Caki2 (cell line): ENCODE measurements around the gene PLAC8. TPM values are rescaled to one million over a fixed set of nuclear protein-coding genes. Genes with fewer than 3 reads are reported as not detected.
"Not testable (repeated sequence)": the region's sequence is repeated elsewhere in the genome, so short reads cannot be mapped to it uniquely, and the experiment has no call there.

Source experiments
- DNase-seq: peaks from one replicate; pipeline ENCODE4 v3.0.0-alpha.2; 2015; ENCODE audit warnings: low read depth
- in situ Hi-C: cut with HindIII; loops from 2 replicates; pipeline ENCODE4 v1.10.0; 2016; ENCODE audit warnings: low sequenced_read_pairs, low pct_unique_long_range_greater_than_20kb, mixed read lengths
- total RNA-seq: library from RNA; depleted of rRNA; stranded (reverse); fragments of >200 nt; shearing (Covaris generic); gene quantifications from 2 replicates; pipeline ENCODE4 v1.2.3, GENCODE V29; 2014; ENCODE audit warnings: low replicate concordance

The PLAC8 gene
- total RNA-seq, 1 experiment from 2014 or later: not detected

GRCh38 chr4:83115000-83115399 is 471 bp upstream of the PLAC8 start:
- in situ Hi-C loops: no loop called here
- DNase-seq: no peak

DNA sequence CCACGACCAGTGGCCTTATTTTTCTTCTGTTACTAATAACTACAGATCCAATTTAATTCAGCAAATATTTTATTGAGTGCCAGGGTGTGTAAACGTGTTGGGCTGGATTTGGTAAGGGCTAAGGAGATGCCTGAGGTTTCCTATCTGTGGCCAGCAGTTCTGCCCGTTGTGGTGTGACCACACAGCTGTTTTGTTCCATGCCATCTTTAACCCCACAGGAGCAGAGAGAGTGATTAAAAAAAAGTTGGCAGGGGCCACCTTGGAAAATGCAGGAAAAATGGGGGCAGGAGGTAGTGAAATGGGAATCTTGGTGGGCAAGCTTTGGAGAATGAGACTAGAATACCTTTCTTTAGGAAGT is 1.1 kb downstream of the PLAC8 start:
- in situ Hi-C loops: no loop called here
- no peak for DNase-seq

GRCh38 chr4:83112678-83113428 is 1.7 kb downstream of the PLAC8 start:
- DNase-seq: no peak
- in situ Hi-C loops: no loop called here

- in situ Hi-C loops: no loop called here
Measured at GRCh38 chr4:83112231-83112630, 2.3 kb downstream of the PLAC8 start.

GRCh38 chr4:83111751-83112141 is 2.8 kb downstream of the PLAC8 start:
- DNase-seq, in situ Hi-C loops: not testable (repeated sequence)

More at GRCh38 chr4:83112231-83112630, 2.3 kb downstream of the PLAC8 start:
- DNase-seq: no peak

- no peak for DNase-seq
- in situ Hi-C loops: no loop called here
Measured at GRCh38 chr4:83110970-83111750, 3.4 kb downstream of the PLAC8 start.

GRCh38 chr4:83110223-83110945 is 4.1 kb downstream of the PLAC8 start:
- peak; percentile 69 for DNase-seq
- in situ Hi-C loops: no loop called here

- in situ Hi-C loops: no loop called here
- DNase-seq: no peak
Measured at GRCh38 chr4:83109480-83110222, 4.9 kb downstream of the PLAC8 start.

DNA sequence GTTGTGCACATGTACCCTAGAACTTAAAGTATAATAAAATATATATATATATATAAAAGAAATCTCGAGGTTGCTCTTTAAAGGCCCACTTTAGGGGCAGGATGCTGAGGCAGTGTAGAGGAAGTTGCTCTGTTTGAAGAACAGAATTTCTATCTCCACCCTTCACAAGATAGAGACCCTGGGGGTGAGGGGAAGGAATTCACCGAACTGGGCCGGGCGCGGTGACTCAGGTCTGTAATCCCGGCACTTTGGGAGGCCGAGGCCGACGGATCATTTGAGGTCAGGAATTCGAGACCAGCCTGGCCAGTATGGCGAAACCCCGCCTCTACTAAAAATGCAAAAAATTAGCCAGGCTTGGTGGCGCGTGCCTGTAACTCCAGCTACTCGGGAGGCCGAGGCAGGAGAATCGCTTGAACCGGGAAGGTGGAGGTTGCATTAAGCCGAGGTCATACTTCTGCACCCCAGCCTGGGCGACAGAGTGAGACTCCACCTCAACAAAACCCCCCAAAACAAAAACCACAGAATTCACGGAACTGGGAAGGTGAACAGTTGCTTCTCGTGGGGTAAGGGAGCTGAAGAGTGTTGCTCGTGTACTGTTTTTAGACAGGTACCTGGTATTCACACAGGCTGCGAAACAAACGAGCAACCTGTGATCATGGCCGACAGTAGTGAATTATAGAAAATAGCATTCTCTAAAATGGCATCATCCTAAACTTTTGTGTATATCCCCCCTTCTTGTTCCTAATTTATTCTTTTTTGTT is 6.2 kb downstream of the PLAC8 start:
- DNase-seq: no peak
- in situ Hi-C loops: no loop called here

DNA sequence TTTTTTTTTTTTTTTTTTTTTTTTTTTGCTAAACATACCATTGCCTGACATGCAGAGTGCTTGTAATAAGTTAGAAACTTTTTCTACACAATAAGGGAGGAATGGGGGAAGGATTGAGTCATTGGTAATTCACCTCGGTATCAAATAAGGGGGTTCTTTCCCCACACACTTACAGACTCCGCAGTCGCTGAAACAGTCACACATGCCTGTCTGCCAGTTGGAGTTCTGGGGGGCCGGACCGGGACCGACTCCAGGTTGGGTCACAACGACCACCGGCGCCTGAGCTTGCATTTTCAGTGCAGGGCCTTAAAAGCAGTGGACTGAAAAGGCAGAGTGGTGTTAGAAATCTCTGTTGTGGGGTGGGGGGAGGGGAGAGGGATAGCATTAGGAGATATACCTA is 6.9 kb downstream of the PLAC8 start:
- in situ Hi-C loops: no loop called here
- DNase-seq: no peak

DNA sequence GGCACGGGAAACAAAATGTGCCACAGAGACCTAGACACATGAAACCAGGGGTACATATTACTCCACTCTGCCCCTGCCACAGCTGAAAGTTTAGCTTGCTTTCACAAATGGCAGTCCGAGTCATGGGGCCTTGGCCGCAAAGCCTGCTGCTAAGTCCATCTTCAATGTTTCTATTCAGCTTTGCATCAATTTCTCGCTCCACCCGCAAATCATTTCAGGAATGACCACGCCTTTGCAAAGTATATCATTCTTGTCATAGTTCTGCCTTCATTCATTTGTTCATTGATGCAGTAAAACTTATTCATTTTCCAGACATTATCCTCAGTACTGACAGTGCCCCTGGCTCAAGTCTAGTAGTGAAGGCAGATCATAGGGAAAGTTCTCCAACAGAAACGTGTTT is 9.5 kb downstream of the PLAC8 start:
- in situ Hi-C loops: no loop called here

DNA sequence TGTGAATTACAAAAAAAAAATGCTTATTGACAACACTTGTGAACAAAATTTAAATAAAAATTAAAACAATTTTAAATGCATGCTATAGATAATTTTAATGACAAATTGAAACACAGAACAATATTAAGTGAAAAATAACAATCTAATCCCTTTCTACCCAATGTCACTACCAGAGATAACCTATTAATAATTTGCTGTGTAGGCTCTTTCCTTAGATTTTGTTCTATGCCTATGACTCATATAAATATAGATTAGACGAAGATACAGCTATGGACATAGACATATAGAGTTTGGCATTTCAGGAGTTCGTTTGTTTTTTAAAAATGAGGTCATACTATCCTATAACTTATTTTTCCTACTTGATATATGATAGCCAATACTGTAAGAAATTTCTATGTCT is 18.1 kb downstream of the PLAC8 start:
- no peak for DNase-seq
- in situ Hi-C loops: no loop called here

More for the DNA sequence above, 9.5 kb downstream of the PLAC8 start:
- no peak for DNase-seq

GRCh38 chr4:83093060-83093640 is 21.4 kb downstream of the PLAC8 start:
- DNase-seq: no peak
- in situ Hi-C loops: no loop called here

DNA sequence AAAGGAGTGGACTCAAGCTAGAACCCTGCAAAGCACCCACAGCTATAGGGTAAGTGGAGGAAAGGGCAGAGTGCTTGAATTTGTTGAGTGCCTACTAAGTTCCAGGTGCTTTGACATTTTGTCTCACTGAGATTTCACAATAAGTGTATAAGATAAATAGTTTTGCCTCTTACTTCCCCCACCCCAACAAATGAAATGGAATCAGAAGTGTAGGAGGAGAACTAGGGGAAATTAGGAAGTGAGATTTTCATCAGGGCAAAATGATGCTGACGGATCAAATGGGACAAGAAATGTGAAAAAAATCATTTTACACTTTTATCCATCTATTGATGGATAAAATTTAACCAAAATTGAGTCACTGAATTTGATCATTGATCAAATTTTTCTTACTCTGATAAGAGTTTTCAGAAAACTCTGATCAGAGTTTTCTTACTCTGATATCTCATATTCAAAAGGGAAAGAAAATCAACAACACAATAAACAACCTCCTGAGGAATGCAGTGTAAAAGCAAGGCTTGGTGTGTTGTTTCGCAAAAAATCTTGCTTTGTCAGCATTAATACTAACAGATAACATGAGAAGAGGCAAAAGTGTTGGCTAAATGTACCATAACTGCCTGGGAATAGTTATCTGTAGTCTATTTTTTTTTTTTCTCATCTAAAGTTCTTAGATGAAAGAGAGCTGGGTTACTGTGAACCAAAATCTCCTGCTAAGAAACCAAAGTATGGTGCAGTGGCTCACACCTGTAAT is 24.9 kb downstream of the PLAC8 start:
- in situ Hi-C loops: no loop called here

GRCh38 chr4:83084956-83085355 is 29.6 kb downstream of the PLAC8 start:
- DNase-seq, in situ Hi-C loops: not testable (repeated sequence)

More for the DNA sequence above, 24.9 kb downstream of the PLAC8 start:
- DNase-seq: no peak

DNA sequence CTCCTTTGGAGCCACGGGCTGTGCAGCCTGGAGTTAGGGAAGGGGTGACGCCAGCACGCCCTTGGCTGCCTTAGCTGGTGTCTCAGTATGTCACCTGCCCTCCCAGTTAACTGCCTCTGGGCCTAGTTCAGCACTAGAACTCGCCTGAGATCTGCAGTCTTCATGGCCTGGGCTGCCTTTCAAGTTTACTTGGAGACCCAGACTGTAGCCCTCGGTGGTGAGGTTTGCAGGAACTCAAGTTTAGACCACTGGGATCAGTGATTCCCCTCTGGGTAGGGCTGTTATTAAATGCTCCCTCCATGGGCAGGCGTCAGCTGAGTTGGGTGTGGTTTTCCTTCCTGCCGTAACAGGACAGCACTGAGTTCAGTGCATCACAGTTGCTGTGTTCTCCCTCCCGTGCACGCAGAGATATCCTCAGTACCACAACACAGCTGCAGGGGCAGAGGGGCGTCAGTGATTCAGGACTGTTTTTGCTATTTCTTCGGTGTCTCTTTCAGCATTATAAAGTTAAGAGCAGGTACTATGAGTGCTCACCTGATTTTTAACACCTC is 30.5 kb downstream of the PLAC8 start:
- in situ Hi-C loops: no loop called here
- DNase-seq: no peak
